22Rv1 (cell line): Measurements from ENCODE around the gene PLEKHG2.

Experiments
- H3K27ac ChIP-seq: fragments of 450-650 bp; 2 replicates; pipeline ENCODE4 v1.5.1; 2017
- CTCF ChIP-seq: fragments of 450-650 bp; IDR thresholded peaks from 2 replicates; pipeline ENCODE4 v1.5.1; 2017; ENCODE audit warnings: mild to moderate bottlenecking
- ZFX ChIP-seq: fragments of 450-650 bp; IDR thresholded peaks from 2 replicates; pipeline ENCODE4 v1.6.1; 2017; ENCODE audit warnings: antibody characterized with exemption, borderline replicate concordance

The PLEKHG2 gene

GRCh38 chr19:39380521-39381502 is 31.7 kb upstream of the PLEKHG2 start:
- no peak for TF ChIP-seq CTCF
- TF ChIP-seq ZFX: no peak
- H3K27ac ChIP-seq: no peak overlapping the region

- H3K27ac ChIP-seq: no peak overlapping the region
- TF ChIP-seq CTCF (no peak), ZFX (no peak)
These were observed 30.4 kb upstream of the PLEKHG2 start for GRCh38 chr19:39381910-39382611.

GRCh38 chr19:39382991-39383828 is 29.3 kb upstream of the PLEKHG2 start:
- TF ChIP-seq ZFX (no peak), CTCF (no peak)
- peak overlapping the region; percentile 15; the same call in 1 of the 2 replicates for H3K27ac ChIP-seq

DNA sequence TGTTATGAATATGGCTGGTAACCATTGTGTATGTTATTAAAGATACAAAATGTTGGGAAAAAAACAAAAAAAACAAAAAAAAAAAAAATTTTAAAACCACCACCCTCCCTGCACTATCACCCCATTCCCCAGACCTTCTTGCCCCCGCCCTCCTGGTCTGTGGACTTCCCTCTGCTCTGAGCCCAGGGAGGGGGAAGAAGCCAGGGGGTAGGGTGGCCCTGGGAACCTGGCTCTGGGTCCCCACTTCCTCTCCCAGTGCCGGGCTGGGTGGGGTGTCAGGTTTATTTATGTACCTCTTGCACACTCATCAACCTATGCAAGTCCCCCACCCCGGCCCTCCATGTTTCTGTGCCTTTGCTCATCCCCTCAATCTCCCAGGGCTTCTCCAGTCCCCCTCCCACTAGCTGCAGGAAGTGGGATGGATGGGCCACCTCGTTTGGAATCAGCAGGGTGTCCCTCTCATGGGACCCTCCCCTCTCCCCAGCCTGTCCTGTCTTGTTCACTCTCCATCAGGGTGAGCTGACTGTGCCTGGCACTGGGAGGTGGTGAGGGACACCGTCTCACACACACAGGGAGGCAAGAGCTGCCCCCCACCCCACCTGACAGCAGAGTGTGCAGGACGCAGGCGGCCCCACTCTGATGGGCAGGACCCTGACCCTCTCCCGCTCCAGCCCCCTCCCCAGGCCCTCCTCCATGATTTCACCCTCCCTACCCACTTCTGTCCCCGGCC is 27.5 kb upstream of the PLEKHG2 start:
- H3K27ac ChIP-seq: no peak overlapping the region
- TF ChIP-seq CTCF (no peak), ZFX (no peak)

DNA sequence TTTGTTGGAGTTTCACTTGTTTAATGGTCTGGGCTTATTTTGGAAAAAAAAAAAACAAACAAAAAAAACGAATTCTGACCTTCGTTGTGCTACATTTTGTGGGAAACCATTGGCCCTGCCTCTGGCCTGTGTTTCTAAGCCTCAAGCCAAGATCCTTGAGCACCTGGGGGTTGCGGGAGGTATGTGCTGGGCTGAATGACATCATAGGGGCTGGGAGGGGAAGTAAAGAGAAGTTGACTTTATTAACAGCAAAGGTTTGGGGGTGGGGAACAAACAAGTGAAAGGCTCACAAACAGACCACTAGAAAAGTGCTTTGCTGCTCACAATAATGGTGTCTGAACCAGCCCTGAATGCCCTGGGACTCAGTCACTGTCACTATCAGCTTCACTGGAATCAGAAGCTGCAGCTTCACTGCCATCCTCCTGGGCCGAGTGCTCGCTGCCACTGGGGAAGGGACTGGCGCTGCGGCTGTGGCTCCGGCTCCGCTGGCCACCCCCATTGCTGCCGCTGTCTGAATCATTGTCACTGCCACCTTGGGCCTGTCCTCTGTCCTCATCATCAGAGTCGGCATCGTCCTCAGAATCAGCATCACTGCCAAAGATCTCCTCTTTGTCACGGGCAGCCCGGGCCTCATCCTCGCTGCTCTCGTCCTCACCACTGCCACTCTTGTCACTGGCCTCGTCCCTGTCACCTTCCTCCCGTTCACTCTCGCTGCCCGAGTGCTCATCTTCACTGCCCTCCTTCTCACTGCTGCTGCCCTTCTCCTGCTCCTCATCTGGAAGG is 26.6 kb upstream of the PLEKHG2 start:
- no peak overlapping the region for H3K27ac ChIP-seq
- TF ChIP-seq ZFX (no peak), CTCF (no peak)

GRCh38 chr19:39386557-39386956 is 25.9 kb upstream of the PLEKHG2 start:
- TF ChIP-seq ZFX (no peak), CTCF (no peak)

More at GRCh38 chr19:39386557-39386956, 25.9 kb upstream of the PLEKHG2 start:
- H3K27ac ChIP-seq: no peak overlapping the region
